SK-N-SH treated with all-trans-retinoic acid at 6 μM for 48 hours (cell line): ENCODE data around the gene COL11A1.

Source experiments
- ATAC-seq: fragments of 200-7000 bp; cut with Tn5 transposase; 3 replicates; pipeline ENCODE4 v1.9.1; 2020; ENCODE audit warnings: mild to moderate bottlenecking, moderate library complexity
- ARNTL ChIP-seq: fragments of 450-650 bp; formaldehyde crosslinking; IDR thresholded peaks from 2 replicates; pipeline ENCODE4 v1.5.0; 2020; ENCODE audit warnings: low read depth, mild to moderate bottlenecking, moderate library complexity, borderline replicate concordance
- BACH2 ChIP-seq: fragments of 250-450 bp; sonication (Bioruptor Pico); IDR thresholded peaks from 2 replicates; pipeline ENCODE4 v1.9.0; 2021; ENCODE audit warnings: mild to moderate bottlenecking, borderline replicate concordance
- CREB5 ChIP-seq: fragments of 250-450 bp; sonication (Bioruptor Pico); IDR thresholded peaks from 2 replicates; pipeline ENCODE4 v1.5.1; 2020; ENCODE audit warnings: low read depth, mild to moderate bottlenecking, moderate library complexity
- CSDC2 ChIP-seq: fragments of 250-450 bp; sonication (Bioruptor Pico); IDR thresholded peaks from 2 replicates; pipeline ENCODE4 v1.5.0; 2020; ENCODE audit warnings: mild to moderate bottlenecking, moderate library complexity
- ESRRG ChIP-seq: fragments of 250-450 bp; sonication (Bioruptor Pico); IDR thresholded peaks from 2 replicates; pipeline ENCODE4 v1.6.1; 2021; ENCODE audit warnings: mild to moderate bottlenecking
- GLIS3 ChIP-seq: fragments of 250-450 bp; sonication (Bioruptor Pico); IDR thresholded peaks from 2 replicates; pipeline ENCODE4 v1.5.0; 2020; ENCODE audit warnings: mild to moderate bottlenecking, moderate library complexity
- ISL1 ChIP-seq: fragments of 250-450 bp; sonication (Bioruptor Pico); IDR thresholded peaks from 2 replicates; pipeline ENCODE4 v2.1.2; 2022; ENCODE audit warnings: mild to moderate bottlenecking, moderate library complexity
- OSR1 ChIP-seq: fragments of 250-450 bp; sonication (Bioruptor Pico); IDR thresholded peaks from 2 replicates; pipeline ENCODE4 v1.8.0; 2022; ENCODE audit warnings: moderate library complexity, mild to moderate bottlenecking, inconsistent platforms
- PATZ1 ChIP-seq: fragments of 250-450 bp; sonication (Bioruptor Pico); IDR thresholded peaks from 2 replicates; pipeline ENCODE4 v1.8.0; 2020; ENCODE audit warnings: mild to moderate bottlenecking, moderate library complexity, borderline replicate concordance
- POU6F1 ChIP-seq: fragments of 250-450 bp; sonication (Bioruptor Pico); IDR thresholded peaks from 2 replicates; pipeline ENCODE4 v1.8.0; 2021; ENCODE audit warnings: low read depth, mild to moderate bottlenecking, moderate library complexity, borderline replicate concordance
- PPARA ChIP-seq: fragments of 250-450 bp; sonication (Bioruptor Pico); IDR thresholded peaks from 2 replicates; pipeline ENCODE4 v1.5.0; 2020; ENCODE audit warnings: mild to moderate bottlenecking, borderline replicate concordance
- RARB ChIP-seq: fragments of 250-450 bp; sonication (Bioruptor Pico); IDR thresholded peaks from 2 replicates; pipeline ENCODE4 v1.8.0; 2021; ENCODE audit warnings: mild to moderate bottlenecking, moderate library complexity
- SNAI2 ChIP-seq: fragments of 250-450 bp; sonication (Bioruptor Pico); IDR thresholded peaks from 2 replicates; pipeline ENCODE4 v1.5.0; 2020; ENCODE audit warnings: mild to moderate bottlenecking, moderate library complexity
- TCF4 ChIP-seq: fragments of 250-450 bp; sonication (Bioruptor Pico); IDR thresholded peaks from 2 replicates; pipeline ENCODE4 v1.8.0; 2021; ENCODE audit warnings: mild to moderate bottlenecking, moderate library complexity, borderline replicate concordance
- TOX ChIP-seq: fragments of 250-450 bp; sonication (Bioruptor Pico); IDR thresholded peaks from 2 replicates; pipeline ENCODE4 v1.8.0; 2021; ENCODE audit warnings: mild to moderate bottlenecking, moderate library complexity, borderline replicate concordance
- TSHZ2 ChIP-seq: fragments of 250-450 bp; sonication (Bioruptor Pico); IDR thresholded peaks from 2 replicates; pipeline ENCODE4 v1.5.0; 2020; ENCODE audit warnings: mild to moderate bottlenecking, moderate library complexity
- ZC3H10 ChIP-seq: fragments of 250-450 bp; sonication (Bioruptor Pico); IDR thresholded peaks from 2 replicates; pipeline ENCODE4 v1.5.1; 2021; ENCODE audit warnings: mild to moderate bottlenecking, moderate library complexity
- ZFP3 ChIP-seq: fragments of 250-450 bp; sonication (Bioruptor Pico); IDR thresholded peaks from 2 replicates; pipeline ENCODE4 v1.5.0; 2020; ENCODE audit warnings: mild to moderate bottlenecking, moderate library complexity
- ZFP30 ChIP-seq: fragments of 450-650 bp; formaldehyde crosslinking; IDR thresholded peaks from 2 replicates; pipeline ENCODE4 v1.5.0; 2022; ENCODE audit warnings: mild to moderate bottlenecking, moderate library complexity
- ZNF565 ChIP-seq: fragments of 450-650 bp; formaldehyde crosslinking; conservative IDR thresholded peaks from 2 replicates; pipeline ENCODE4 v1.5.0; 2020; ENCODE audit warnings: low read depth, mild to moderate bottlenecking, moderate library complexity
- ZNF70 ChIP-seq: fragments of 450-650 bp; formaldehyde crosslinking; IDR thresholded peaks from 2 replicates; pipeline ENCODE4 v1.5.0; 2020; ENCODE audit warnings: mild to moderate bottlenecking, moderate library complexity
- ZNF8 ChIP-seq: fragments of 450-650 bp; formaldehyde crosslinking; IDR thresholded peaks from 2 replicates; pipeline ENCODE4 v1.5.0; 2020; ENCODE audit warnings: mild to moderate bottlenecking, moderate library complexity

COL11A1 gene

GRCh38 chr1:102858695-102859094, 249.6 kb downstream of the COL11A1 start (continued):
- TF ChIP-seq ISL1 (CRISPR knock-in tag) = no peak
- TF ChIP-seq OSR1 (CRISPR knock-in tag) = no peak
- TF ChIP-seq RARB (CRISPR knock-in tag) = no peak
- TF ChIP-seq ARNTL = no peak
- TF ChIP-seq TOX (CRISPR knock-in tag) = no peak
- TF ChIP-seq PPARA (CRISPR knock-in tag) = no peak

- TF ChIP-seq CREB5 (CRISPR knock-in tag) = no peak
- no peak for TF ChIP-seq GLIS3
- no peak for TF ChIP-seq ZNF8 (CRISPR knock-in tag)
Observed at GRCh38 chr1:102857251-102857650, 251.1 kb downstream of the COL11A1 start.

GRCh38 chr1:102853701-102854187, 254.6 kb downstream of the COL11A1 start:
- TF ChIP-seq ZNF8 (CRISPR knock-in tag) = no peak
- TF ChIP-seq ARNTL = no peak
- TF ChIP-seq ZFP30 (CRISPR knock-in tag) = no peak
- no peak for TF ChIP-seq ISL1 (CRISPR knock-in tag)
- TF ChIP-seq GLIS3 = no peak
- TF ChIP-seq ZNF565 (CRISPR knock-in tag) = no peak
- no peak for TF ChIP-seq TCF4 (CRISPR knock-in tag)
- no peak for ATAC-seq

More at GRCh38 chr1:102857251-102857650, 251.1 kb downstream of the COL11A1 start:
- ATAC-seq = no peak

- no peak for ATAC-seq
- no peak for TF ChIP-seq CREB5 (CRISPR knock-in tag)
- TF ChIP-seq, all 23 proteins: peak for 0
Observed at GRCh38 chr1:102853136-102853535, 255.2 kb downstream of the COL11A1 start.

- no peak for TF ChIP-seq ZNF565 (CRISPR knock-in tag)
- TF ChIP-seq PATZ1 (CRISPR knock-in tag) = no peak
- TF ChIP-seq ZFP3 (CRISPR knock-in tag) = no peak
- TF ChIP-seq TCF4 (CRISPR knock-in tag) = no peak
- TF ChIP-seq RARB (CRISPR knock-in tag) = no peak
- no peak for TF ChIP-seq ZNF70 (CRISPR knock-in tag)
- no peak for TF ChIP-seq ZNF8 (CRISPR knock-in tag)
- no peak for TF ChIP-seq ZC3H10 (CRISPR knock-in tag)
- no peak for TF ChIP-seq POU6F1
- no peak for TF ChIP-seq ISL1 (CRISPR knock-in tag)
- TF ChIP-seq ARNTL = no peak
- no peak for TF ChIP-seq PPARA (CRISPR knock-in tag)
- TF ChIP-seq BACH2 (CRISPR knock-in tag) = no peak
- TF ChIP-seq CREB5 (CRISPR knock-in tag) = no peak
- no peak for TF ChIP-seq ESRRG (CRISPR knock-in tag)
- no peak for TF ChIP-seq TSHZ2 (CRISPR knock-in tag)
- TF ChIP-seq OSR1 (CRISPR knock-in tag) = no peak
- TF ChIP-seq CSDC2 (CRISPR knock-in tag) = no peak
- TF ChIP-seq ZFP30 (CRISPR knock-in tag) = no peak
- TF ChIP-seq SNAI2 (CRISPR knock-in tag) = no peak
- TF ChIP-seq, all 23 proteins: peak for 0
- peak; percentile 52 for ATAC-seq
Observed at GRCh38 chr1:102852613-102853012, 255.7 kb downstream of the COL11A1 start.
